NCI-H774 (cell line): ENCODE results near the gene VAMP3.

Source experiments
- DNase-seq: peaks from one replicate; lab custom pipeline; 2025; lab: John Stamatoyannopoulos, UW

The VAMP3 gene, protein sequence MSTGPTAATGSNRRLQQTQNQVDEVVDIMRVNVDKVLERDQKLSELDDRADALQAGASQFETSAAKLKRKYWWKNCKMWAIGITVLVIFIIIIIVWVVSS

DNA sequence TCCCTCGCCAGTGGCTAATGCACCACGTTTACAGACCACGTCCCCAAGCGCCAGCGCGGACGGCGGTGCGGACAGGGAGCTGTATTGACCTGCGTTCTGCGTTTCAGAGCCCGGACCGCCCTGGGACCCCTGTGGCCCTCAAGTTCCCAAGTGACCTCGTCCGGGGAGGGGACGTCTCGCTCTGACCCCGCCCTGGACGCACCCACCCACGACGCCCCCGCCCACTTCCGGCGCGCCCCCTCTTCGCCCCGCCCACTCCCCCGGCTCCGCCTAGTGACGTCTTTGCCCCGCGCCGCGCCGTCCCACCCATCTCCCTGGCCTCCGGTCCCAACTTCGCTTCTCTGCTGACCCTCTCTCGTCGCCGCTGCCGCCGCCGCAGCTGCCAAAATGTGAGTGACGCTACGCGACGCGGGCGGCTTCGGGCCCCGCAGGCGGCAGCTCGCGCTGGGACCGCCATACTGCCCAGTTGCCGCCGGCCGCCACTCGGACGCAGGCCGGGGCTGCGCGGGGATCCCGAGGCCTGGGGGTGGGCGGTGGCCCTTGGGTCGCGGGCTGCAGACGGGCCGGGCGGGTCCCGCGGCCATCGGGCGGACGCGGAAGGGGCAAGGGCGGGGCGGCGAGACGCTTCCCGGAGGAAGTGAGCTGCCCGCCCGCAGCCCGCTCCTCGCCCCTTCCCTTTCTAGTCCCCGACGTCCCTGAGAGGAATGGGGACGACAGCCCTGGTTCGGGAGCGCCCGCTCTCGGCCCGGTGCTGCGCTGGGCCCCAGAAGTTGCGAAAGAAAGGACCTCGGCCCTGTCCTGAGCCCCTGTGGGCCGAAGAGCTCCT, at the start of gene VAMP3:
Gene VAMP3 (plus strand): TSS at position 300 of the 826 bp plus-strand sequence. CDS start 88 bp downstream, at position 388.
- peak; percentile 15 for DNase-seq

DNA sequence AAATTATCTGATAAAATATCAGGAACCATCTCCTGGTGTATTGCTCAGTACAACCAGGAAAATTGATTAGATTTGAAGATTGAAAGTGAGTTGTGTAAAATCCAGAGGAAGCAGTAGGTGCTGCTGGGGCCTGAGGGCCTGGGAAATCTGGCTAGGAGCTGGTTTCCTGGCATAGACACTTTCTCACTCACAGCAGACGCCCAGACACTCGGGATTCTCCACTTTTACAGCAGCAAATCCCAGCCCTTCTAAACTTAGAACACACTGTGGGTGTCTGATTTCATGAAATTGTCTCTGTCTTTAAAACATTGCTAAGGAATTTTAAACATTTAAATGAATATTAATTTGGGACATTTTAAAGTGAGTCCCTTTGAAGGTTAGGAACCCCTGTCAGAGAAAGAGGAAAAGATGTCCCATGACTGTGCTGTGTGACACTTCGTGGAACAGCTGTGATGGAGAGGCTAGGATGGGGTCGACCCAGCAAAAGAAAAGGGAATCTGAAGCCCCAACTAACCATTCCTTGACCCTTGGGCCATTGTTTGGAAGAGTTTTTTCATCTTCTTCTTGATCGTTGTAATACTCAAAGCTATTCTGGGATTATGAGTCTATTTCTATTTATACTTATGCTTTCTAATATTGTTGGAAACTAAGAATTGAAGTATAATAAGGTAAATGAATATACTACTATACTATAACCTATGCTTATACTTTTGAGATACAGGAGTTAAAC, 49.0 kb upstream of the VAMP3 start:
- DNase-seq = no peak

DNA sequence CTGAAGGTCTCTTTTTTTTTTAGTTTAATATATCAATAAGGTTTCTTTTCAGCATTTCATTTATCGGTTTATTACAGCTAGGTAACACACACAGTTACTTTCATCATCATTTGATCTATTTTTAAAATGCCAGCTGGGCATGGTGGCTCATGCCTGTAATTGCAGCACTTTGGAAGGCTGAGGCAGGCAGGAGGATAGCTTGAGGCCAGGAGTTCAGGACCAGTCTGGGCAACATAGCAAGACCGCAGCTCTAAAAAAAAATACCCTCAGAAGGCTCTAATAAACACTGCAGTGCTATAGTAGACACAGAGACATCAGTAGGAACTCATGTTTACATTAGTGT, 48.5 kb upstream of the VAMP3 start:
- DNase-seq = no peak

DNA sequence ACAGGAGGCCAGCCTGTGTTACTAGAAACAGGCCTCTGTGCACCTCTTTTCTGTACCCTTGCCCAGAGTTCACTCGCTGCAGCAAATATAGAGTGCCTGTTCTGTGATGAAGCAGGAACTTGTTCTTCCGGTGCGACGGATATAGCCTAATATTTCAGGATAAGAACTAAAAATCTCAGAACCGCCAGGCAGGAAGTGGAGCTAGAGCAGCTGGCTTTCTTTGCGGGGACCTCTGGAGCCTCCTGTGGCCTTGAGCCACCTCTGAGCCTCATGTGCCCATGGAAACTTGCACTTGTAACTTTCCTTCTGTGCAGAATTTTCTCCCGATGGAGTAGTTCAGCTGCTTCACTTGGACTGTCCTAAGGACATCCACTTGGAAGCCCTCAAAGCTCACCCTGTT, 44.5 kb upstream of the VAMP3 start:
- no peak for DNase-seq

DNA sequence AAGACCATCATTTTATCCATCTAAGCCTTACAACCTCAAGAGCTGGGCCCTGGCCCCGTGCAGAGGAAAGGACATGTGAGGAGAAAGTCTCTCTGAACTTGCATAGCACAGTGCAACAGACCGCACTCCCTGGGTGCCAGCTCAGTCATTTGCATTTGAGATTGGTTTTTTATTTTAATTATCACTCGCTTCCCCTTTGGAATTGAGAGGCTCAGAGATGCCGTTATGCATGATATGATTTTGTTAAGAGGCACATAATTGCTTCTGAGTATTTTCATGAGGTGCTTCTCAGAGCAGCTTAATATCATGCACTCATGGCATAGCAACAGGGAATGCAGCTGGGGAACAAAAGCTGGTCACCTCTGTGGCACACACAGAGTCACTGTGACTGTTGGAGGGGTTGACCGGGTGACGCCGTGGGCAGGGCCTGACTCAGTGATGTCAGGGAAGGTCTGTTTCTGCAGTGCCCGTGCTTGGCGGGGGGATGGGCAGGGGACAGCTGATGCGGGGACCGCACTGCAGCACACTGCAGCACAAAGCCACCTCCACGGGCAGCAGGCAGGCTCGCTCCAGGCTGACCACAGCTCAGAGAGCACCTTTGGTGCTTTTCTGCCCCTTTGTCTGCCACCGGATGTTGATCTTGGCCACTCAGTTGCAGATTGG, 43.2 kb upstream of the VAMP3 start:
- DNase-seq = no peak

DNA sequence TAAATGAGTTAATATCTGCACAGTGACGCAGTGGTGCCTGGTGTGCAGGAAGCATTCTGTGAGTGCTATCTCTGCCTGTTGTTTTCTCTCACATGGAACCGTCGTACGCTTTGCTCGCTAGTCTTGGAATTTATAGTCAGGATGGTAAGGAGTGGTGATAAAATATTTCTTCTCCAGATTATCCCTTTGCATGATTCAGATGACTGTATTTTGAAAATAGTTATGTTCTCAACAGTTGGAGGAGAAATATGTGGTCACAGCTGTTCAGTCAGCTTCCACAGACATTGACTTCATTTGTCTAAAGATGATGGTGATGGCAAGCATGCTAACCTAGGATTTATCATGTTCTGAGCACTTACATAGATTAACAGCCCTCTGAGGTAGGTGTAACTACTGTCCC, 41.3 kb upstream of the VAMP3 start:
- DNase-seq = no peak

DNA sequence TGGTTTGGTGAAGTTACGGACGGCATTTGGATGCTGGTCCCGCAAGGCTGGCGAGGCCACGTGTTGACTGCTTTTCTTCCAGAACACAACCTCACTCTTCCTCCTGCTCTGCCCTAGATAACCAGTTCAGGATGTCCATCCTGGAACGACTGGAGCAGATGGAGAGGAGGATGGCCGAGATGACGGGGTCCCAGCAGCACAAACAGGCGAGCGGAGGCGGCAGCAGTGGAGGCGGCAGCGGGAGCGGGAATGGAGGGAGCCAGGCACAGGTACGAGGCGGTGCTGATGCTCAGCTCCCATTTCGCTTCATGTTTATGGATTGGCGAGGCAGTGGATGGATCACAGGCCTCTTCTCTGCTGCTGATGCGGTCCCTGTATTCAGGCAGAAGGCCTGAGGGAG, 38.8 kb upstream of the VAMP3 start:
- DNase-seq = no peak

DNA sequence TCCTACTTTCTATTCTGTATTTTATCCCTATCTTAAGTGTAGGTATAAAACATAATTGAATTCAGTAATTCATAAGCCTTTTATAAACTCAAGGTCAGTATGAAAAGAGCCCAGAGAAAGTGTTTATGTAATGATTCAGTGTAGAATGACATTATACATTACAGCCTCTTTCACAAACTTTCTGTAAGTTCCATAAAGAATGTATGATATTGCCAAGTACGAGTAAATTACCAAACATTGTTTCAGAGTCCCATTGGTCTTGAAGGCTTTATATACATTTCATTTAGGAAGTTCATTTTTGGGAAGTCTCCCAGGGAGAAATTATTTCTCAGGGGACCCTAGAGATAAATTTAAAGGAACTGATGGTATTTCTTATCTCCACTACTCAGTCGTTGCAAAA, 37.8 kb upstream of the VAMP3 start:
- no peak for DNase-seq

DNA sequence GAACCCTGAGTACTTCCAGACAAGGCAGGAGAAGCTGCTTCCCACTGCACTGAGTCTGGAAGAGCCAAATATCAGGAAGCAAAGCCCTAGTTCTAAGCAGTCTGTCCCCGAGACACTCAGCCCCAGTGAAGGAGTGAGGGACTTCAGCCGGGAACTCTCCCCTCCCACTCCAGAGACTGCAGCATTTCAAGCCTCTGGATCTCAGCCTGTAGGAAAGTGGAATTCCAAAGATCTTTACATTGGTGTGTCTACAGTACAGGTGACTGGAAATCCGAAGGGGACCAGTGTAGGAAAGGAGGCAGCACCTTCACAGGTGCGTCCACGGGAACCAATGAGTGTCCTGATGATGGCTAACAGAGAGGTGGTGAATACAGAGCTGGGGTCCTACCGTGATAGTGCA, 33.1 kb upstream of the VAMP3 start:
- DNase-seq = no peak

DNA sequence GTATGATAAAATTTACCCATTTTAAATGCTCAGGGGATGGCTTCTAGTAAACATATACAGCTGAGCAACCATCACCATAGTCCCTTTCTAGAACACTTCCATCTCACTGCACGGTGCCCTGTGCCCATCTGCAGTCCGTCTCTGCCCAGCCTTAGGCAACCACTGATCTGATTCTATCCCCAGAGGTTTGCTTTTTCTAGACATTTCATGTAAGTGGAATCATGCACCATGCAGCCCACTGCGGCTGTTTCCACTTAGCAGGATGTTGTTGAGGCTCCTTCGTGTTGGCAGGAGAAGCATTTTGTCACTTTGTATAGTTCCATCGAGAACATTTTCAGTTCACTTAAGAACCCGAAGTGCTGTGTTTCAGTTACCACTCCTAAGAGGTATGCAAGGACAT, 27.8 kb upstream of the VAMP3 start:
- DNase-seq = no peak

DNA sequence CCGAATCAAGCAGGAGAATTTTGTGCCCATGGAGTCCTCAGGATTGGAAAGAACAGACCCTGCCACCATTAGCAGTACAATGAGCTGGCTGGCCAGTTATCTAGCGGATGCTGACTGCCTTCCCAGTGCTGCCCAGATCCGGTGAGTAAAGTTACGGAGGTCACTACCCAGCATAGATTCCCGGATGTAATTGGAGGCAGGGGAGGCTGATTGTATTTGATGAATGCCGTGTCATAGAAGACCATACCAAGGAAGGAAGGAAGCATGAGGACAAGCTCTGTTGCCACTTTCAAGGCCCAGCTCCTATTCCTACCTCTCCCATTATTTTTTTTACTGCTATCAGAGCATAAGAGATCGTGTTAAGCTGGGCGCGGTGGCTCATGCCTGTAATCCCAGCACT, 26.2 kb upstream of the VAMP3 start:
- DNase-seq = no peak

DNA sequence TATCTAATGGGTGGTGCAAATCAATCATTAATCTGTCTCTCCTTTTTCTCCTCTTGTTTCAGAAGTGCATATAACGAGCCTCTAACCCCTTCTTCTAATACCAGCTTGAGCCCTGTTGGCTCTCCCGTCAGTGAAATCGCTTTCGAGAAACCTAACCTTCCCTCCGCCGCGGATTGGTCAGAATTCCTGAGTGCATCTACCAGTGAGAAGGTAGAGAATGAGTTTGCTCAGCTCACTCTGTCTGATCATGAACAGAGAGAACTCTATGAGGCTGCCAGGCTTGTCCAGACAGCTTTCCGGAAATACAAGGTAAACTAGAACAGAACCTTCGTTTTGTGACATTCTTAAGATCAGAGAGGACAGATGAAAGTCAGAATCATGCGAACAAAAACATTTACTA, 25.3 kb upstream of the VAMP3 start:
- DNase-seq = no peak

DNA sequence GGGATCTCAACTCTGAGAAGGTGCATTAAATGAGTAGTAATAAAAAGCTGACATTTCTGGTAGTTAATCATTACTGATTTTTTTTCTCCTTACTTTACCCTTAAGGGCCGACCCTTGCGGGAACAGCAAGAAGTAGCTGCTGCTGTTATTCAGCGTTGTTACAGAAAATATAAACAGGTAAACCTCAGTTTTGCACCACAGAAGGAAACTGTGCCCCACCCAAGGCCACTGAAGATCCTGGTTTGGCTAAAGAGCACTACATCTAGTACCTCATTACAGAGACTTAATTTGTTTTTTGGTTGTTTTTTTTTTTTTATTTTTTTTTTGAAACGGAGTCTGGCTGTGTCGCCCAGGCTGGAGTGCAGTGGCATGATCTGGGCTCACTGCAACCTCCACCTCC, 23.5 kb upstream of the VAMP3 start:
- no peak for DNase-seq

DNA sequence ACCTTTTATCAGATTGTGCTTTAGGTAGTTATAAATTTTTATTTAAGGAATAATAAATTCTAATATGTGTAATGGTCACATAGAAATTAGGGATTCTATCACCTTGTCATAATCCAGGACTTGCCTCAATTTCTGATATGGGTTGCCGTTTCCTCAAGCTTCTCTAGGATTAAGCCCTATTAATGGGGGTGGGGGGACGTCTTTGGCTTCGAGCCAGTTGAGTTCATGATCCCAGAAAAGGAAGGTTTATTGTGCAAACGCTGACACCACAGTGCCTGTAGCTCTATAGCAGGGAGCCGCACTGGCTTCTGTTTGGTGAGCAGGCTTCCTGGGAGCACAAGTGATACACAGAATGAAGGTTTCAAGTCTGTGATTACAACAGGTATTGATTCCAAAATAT, 22.0 kb upstream of the VAMP3 start:
- no peak for DNase-seq

DNA sequence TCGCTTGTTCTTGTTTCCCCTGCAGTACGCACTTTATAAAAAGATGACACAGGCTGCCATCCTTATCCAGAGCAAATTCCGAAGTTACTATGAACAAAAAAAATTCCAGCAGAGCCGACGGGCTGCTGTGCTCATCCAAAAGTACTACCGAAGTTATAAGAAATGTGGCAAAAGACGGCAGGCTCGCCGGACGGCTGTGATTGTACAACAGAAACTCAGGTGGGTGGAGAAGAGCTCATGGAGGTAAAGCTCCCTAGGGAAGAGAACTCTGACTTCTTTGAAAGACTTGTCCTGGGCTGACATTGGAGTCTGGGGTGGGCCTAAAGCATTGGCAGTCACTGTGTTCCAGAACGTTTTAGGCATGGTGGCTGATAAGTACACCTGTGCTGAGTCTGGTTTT, 19.9 kb upstream of the VAMP3 start:
- DNase-seq = no peak

DNA sequence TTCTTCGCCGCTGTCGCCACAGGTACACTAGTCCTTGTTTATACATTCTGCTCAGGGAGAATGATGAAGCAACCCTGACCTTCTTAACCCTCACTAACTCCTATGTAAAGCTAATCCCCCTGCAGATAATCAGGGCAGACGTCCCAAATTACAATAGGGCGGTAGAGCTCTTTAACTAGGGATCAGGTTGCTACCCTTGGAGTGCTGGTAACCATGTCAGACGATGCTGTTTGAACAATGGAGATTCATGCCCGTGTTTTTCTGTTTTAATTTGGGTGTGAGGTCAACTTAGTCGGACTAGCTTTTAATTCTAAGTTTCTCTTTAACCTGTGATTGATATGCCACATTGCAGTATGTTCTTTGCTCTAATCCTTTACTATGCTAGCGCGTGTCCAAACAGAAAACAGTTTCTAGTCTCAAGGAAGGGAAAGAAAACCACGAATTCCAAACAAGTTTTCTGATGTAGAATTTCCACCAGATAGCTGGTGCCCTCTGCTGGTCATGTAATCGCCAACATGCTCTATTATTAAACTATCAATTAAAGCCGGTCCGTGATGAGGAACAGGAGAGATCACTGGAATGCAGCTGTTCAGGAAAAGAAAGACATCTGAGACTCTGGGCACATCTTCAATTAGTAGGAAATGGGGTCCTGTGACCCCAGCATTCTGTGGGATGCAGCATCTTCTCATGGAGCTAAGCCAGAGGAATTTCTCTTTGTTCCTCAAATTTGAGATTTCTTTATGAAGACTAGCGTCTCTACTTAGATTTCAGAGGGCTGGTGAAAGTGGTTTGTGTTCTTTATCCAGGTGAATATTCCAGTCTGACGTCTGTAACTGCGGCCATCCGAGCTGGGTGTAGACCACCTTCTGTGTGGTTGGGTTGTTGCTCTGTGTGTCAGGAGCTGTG, 18.3 kb upstream of the VAMP3 start:
- DNase-seq = peak; percentile 13

DNA sequence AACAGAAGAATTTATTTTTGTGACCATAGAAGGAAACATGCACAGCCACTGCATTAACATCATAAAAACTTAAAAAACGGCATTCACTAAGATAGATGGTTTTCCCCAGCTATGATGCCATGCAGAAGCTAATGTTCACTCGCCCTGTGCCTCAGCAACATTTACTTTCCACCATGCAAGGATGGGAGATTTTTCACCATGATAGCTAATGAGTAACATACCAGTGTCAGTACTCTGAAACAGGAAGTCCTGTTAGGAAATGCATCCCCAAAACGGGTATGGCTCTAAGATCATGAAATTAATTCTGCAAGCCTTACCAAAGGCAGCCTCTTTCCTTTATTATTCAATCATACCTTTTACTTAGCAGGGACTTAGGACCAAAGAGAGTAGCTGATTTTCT, 17.5 kb upstream of the VAMP3 start:
- DNase-seq = no peak

DNA sequence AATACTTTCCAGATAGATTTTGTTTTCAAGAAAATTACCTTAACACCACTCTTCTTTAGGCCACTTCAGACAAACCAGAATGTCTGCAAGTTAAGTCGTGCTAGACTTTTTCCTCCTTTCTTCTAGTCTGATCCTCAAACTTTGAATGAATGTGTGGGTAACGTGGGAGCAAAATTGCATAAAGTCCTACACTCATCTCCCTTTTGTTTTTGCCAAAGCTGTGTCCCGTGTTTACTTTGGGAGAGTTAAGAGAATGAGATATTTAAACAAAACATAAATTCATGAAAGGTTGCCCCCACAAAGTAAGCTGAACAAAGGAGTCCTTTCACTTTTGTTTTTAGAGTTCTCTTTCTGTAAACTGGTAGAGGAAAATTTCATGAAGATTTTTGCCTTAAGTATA, 16.9 kb upstream of the VAMP3 start:
- no peak for DNase-seq

DNA sequence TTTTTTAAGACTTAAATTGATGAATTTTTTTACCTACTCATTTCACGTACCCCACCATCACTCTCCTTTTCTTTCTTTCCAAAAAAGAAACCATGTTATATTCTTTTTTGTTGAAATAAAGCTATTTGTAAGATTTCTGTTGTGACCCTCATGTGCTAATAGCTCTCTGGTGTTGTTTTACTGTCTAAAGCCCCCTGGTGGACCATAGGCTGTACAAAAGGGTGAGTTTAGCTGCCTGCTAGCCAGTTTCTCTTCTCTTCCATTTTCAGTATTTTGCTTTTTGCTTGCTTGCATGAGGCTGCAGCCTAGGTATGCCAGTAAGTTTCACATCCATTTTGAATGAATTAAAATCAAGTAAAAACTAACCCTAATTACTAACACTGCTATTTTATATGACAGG, 15.6 kb upstream of the VAMP3 start:
- no peak for DNase-seq

DNA sequence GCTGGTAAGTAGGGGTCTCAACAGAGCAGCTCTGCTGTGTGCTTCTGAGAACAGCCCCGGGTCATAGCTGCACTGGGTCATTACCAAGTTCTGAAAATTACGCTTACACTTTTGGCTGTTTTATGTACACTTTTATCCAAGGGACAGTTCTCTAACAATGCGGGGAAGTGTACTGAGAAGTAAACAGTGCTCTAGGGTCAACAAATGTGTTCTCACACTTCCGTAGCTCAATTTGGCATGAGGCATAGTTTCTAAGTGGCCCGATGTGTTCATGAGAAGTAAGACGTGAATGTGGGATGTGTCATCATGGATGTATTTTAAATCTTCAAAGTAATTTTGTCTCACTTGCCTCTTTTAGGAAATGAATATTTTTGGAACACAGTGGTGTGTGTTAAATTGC, 10.9 kb upstream of the VAMP3 start:
- DNase-seq = no peak

DNA sequence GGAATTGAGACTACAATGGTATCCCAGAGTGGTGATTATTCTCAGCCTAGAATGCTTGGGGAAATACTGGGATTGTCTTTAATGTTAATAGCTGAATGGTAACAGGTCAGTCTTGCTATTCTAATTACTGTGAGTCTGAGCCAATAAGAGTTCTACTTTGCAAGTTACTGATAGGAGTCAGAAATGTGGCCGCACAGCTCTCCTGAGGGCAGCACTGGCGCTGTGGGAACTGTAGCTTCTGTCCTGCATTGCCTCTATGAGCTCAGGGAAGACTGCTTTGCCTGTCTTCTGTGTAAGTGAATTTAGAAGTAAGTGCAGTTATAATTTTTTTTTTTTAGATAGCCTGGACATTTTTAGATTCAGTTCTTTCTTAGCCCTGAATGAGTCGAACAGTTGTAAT, 10.0 kb upstream of the VAMP3 start:
- DNase-seq = no peak

DNA sequence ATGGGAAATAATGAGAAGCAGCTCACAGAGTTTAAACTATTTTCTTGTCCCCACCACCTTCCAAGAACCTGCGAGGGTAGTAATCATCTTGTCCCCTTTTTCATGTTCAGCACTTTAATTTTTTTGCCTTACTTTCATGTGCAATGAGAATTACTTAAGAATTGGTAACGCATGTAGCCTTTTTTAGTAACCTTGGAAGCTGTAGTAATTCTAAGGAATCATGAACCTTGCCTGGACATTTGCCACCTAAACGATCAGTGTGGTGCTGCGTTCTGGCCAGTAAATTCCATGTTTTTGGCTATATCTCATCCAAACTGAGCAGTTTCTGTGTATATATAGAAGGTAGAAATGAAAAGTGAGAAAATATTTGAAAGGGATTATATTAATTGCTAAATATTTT, 3.9 kb upstream of the VAMP3 start:
- DNase-seq = no peak
